GM19324 (cell line): ENCODE data around the gene FAU.
"Not testable (repeated sequence)": the region's sequence is repeated elsewhere in the genome, so short reads cannot be mapped to it uniquely, and the experiment has no call there.

ENCODE experiments used
- ATAC-seq: cut with Tn5 transposase; IDR thresholded peaks from one replicate; pipeline ENCODE4 v1.9.1; 2021; ENCODE audit warnings: mild to moderate bottlenecking, moderate library complexity; ENCODE audit not compliant: unreplicated experiment, low FRiP score

FAU gene

DNA sequence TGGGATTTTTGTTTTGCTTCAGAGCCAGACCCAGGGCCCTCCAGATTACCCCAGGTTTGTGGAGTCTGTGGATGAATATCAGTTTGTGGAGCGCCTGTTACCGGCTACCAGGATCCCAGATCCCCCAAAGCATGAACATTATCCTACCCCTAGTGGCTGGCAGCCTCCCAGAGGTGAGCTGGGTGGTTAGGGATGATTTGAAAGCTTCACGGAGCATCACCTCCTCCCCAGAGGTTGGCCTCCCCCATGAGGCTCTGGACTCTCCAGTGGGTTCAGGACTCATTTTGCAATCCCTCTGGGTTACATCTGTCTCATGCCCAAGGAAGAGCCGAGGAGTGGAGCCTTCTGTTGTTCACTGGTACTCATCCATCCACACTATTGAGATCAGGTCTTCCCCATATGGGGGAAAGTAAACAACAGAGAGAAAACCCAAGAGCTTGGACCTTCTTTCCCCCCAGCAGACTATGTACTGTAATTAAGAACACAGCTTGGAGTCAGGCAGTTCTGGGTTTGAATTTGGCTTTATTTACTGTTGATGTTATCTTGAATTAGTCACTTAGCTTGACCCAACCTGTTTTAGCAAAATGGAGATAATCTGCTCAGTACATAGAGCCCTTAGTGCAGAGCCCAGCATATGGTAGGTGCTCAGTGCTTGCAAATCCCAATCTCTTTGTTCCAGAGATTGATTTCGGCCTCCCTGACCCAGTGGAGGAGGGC lies 2.7 kb upstream of the FAU start:
- ATAC-seq = no peak

DNA sequence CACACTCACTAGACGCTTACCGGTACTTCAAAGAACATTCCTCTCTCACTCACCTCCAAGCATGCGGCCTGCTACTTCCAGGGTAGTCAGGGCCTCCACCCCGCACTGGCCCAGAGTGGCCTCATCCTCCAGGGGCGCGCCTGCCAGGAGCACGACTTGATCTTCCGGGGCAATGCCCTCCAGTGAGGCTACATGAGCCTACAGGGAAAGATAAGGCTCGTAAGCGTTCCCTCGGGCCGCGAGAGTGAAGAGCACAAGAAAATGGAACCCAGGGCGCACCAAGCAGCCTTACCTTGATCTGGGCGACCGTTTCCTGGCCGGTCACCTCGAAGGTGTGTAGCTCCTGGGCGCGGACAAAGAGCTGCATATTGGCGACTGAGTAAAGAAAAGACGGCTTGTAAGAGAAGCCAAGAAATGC lies 478 bp downstream of the FAU start:
- ATAC-seq = no peak

DNA sequence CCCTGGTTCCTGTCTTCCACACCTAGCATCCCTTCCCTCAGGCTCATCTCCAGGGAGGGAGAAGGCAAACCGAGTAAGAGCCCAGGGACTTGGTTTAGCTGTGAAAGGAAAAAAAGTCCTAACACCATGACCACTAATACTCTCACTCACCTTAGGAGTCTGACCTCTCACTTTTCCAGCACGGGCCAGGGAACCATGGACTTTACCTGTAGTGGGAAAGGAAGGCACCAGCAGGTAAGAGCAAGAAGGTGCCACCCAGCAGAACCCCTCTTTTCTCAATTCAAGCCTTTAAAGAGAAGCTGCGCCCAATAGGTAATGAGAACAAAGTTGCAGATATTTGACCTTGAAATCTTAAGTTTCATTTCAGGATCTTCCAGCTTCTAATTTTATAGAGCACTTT lies 1.1 kb downstream of the FAU start:
- ATAC-seq = no peak

DNA sequence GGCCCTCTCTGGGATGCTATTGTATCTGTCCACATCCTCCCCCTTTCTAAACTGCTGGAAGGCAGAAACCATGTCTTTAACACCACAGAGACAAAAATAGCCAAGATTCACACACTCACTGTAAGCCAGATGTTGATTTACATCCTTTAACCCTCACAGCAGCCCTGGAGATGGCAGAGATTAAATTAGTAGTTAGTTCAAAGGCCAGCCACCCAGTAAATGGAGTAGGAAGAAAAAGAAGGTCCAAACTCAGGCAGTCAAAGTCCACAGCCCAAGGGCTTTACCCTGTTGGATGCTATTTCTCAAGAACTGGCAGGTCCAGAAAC lies 2.3 kb downstream of the FAU start:
- no peak for ATAC-seq

DNA sequence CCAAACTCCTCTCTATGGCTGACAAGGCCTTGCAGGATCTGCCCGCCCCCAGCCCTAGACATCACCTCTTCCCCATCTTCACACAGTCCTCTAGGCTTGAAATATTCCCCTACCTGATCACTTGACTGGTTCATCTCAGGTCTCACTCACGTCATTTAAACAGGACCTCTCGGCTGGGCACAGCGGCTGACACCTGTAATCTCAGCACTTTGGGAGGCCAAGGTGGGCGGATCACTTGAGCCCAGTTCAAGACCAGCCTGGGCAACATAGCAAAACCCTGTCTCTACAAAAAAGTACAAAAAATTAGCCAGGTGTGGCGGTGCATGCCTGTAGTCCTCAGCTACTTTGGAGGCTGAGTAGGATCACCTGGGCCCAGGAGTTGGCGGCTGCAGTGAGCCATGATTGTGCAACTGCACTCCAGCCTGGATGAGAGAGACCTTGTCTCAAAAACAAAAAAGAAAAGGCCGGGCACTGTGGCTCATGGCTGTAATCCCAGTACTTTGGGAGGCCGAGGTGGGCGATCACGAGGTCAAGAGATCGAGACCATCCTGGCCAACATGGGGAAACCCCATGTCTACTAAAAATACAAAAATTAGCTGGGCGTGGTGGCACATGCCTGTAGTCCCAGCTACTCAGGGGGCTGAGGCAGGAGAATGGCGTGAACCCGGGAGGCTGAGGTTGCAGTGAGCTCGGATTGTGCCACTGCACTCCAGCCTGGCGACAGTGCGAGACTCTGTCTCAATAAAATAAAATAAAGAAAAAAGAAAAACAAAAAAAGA lies 2.9 kb downstream of the FAU start:
- ATAC-seq = not testable (repeated sequence)

DNA sequence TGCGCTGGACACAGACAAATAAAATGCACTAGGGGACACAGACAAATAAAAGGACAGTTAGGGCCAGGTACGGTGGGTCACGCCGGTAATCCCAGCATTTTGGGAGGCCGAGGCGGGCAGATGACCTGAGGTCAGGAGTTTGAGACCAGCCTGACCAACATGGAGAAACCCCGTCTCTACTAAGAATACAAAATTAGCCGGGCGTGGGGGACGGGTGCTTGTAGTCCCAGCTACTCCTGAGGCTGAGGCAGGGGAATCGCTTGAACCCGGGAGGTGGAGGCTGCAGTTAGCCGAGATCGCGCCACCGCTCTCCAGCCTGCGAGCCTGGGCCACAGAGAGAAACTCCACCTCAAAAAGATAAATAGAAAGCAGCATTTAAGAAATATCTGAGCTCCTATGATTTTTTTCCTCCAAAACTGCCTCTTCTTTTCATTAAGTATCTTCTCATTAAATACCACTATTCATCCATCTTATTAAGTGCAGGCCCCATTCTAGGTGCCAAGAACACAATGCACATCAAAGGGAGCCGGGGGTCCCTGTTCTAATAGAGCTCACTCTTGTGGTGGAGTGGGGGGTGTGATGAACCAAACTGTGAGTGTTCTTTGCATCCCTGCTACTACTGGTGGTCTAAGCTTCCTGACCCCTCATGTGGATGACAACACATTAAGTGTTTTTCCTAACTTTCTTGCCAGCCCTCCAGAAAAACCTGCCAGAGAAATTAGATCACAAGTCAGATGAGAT lies 3.7 kb downstream of the FAU start:
- no peak for ATAC-seq

DNA sequence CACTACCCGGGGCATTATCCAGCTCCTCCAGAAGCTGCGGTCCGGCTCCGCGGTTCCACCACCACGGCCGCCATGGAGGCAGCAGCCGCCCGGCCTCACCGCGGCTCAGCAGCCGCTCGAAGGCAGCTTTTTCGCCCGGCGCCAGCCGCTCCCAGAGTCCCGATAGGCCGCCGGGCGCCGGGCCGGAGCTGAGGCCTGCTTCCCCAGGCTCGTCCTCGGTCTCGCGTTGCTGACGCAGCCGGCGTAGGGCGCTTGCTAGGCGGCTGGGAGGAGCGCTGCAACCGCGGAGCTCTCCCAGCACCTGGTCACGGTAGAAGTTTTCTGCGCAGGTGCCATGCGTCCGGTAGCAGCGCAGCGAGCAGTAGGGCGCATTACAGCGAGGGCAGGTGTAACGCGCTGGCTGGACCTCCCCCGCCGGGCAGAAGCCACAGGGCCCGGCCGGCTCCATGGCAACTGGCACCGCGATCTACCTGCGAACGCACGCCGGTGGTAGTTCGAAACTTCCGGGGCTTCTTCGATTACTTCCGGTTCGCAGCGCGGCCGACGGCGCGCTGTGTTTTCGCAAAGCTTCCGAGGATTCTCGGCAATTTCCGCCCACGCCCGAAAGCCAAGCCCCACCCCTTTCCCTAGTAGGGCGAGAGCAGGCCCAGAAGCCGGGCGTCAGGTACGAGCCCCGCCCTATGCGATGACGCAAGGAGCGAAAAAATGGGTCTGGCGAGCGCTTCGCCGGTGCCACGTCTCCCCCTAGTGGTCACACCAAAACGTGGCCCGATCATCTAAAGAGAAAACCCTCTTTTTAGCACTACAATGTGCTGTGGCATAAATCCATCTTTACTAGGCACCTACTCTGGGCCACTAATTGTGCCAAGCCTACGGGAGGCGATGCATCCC lies 4.5 kb downstream of the FAU start, which contains the start of gene ZNHIT2:
ZNHIT2 (minus strand) TSS at position 496 of the 891 bp plus-strand sequence; CDS start at position 448, 48 bp downstream.
- peak; percentile 71 for ATAC-seq

DNA sequence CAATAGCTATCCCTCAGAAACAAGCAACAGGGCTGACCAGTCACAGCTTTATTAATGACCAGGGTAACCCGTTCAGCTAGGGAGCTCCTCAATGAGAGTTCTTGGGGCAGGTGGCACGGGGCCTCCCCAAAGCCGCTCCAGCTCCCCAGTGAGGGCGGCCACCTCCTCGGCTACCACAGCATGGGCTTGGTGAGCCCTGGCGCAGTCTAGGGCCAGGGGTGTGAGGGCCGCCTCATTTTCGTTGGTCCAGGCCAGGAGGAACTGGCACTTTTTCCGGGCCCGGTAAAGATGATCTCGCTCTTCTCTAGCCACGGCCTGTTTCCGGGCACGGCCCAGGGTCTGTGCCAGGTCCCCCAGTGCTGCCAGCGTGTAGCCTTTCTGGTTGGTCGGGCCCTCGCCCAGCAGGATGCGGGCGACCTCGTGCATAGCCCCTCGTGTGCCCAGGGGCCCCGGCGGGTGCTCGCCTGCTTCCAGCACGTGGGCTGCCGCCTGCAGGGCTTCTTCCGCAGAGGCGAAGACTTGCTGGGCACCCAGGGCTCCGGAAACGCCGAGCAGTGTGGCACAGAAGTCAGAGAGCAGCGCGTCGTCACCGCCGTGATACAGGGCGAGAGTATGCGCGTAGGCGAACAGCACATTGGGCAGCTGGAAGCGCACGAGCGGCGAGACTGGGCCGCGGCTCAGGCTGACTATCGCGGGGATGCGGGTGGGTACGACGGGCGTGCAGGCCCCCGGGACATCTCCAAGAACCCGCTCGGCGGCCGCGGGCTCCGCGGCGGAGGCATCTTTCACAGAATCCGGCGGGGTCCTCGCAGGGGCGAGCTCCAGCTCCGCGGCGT lies 5.3 kb downstream of the FAU start:
- peak; percentile 3 for ATAC-seq

DNA sequence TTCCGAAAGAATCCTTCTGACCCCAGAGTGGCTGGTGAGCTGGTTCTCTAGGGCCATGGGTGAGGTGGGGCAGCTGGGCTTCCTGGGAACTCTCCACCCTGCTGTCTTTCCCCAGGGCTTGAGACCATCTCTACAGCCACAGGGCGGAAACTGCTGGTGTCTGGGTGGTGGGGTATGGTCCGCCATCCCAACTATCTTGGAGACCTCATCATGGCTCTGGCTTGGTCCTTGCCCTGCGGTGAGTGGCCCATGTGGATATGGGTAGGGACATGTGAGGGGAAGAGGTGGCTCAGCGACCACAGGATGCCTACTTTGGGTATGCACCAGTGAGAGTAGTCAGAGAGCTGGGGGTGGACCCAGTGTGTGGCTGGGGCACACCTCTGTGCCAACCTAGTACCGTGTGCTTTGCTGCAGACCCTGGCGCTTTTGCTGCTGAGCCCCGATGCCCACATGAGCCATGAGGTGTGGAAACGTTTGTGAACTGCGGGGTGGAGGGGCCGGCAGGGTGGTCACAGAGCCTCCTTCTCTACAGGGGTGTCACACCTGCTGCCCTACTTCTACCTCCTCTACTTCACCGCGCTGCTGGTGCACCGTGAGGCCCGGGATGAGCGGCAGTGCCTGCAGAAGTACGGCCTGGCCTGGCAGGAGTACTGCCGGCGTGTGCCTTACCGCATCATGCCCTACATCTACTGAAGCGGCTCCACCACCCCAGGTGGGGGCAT lies 6.4 kb downstream of the FAU start:
- no peak for ATAC-seq

DNA sequence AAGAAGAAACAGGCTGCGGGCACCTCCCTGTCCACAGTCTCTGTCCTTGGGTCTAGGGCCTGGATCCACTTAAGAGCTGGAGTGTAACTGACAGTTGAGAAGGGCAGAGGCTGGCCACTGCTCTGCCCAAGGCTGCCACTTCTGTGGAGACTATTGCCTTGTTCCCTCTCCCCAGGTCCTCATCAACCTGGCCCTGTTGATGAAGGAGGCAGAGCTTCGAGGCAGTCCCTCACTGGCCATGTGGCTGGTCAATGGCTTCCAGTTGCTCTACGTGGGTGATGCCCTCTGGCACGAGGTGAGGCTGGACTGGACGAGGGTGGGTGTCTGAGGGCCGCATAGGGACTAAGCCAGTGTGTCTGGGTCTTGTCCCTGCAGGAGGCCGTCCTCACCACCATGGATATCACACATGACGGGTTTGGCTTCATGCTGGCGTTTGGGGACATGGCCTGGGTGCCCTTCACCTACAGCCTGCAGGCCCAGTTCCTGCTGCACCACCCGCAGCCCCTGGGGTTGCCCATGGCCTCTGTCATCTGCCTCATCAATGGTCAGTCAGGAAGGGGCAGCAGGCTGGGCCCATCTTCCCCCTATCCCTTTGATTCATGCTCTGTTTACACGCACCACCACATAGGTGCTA lies 7.3 kb downstream of the FAU start:
- no peak for ATAC-seq

DNA sequence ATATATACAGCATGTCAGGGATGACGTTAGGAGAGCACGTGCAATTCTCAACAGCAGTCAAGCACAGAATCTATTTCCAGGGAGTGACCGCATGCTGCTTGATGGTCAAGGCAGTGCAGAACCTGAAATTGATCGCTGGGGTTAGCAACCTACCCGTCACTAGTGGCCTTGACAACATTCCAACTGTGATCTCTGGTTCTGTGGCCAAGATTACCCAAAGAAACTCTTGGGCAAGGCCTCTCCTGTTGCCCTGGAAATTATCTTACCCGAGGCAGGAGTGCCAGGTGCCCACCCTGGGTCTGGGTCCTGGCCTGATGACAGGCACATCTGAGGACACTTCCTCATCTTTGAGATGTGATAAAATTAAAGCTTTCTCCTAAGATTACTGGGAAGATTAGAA lies 8.1 kb downstream of the FAU start:
- ATAC-seq = no peak

DNA sequence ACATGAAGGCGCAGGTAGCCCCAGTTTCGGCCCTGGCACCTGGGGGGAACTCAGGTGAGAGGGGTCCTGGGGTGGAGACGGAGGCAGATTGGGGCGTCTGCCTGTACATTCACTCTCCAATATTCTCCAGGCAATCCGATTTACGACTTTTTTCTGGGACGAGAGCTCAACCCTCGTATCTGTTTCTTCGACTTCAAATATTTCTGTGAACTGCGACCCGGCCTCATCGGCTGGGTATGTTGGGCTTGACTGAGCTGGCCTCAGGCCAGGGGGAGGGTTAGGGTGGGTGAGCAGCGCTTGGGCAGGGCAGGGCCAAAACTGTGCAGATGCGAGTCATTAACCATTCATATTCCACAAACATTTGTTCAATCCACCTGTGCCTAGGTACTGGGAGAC lies 8.6 kb downstream of the FAU start:
- ATAC-seq = no peak

DNA sequence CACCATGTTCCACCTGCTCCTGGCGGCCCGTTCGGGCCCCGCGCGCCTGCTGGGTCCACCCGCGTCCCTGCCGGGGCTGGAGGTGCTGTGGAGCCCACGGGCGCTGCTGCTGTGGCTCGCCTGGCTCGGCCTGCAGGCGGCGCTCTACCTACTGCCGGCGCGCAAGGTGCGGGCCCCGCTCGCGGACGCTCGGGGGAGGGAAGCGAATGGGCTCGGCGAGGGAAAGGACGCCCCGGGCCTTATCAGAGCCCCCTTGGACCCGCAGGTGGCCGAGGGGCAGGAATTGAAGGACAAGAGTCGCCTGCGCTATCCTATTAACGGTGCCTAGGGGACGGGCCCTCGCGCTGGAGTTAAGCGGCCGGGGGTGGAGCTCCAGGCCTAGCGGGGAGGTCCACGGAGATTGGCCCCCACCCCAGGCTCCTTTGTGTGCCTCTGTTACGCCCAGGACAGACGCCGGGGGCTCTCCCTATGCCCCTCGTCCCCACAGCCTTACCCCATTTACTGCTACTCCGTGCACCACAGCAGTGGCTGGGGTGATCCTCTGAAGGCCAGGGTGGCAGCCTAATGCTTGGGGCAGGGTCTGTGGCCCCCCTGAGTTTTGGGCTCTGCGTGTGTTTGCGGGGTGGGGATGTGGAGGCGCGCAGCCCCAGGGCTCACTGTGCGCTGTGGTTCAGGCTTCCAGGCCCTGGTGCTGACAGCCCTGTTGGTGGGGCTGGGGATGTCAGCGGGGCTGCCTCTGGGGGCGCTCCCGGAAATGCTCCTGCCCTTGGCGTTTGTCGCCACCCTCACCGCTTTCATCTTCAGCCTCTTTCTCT lies 9.2 kb downstream of the FAU start:
- ATAC-seq = no peak

DNA sequence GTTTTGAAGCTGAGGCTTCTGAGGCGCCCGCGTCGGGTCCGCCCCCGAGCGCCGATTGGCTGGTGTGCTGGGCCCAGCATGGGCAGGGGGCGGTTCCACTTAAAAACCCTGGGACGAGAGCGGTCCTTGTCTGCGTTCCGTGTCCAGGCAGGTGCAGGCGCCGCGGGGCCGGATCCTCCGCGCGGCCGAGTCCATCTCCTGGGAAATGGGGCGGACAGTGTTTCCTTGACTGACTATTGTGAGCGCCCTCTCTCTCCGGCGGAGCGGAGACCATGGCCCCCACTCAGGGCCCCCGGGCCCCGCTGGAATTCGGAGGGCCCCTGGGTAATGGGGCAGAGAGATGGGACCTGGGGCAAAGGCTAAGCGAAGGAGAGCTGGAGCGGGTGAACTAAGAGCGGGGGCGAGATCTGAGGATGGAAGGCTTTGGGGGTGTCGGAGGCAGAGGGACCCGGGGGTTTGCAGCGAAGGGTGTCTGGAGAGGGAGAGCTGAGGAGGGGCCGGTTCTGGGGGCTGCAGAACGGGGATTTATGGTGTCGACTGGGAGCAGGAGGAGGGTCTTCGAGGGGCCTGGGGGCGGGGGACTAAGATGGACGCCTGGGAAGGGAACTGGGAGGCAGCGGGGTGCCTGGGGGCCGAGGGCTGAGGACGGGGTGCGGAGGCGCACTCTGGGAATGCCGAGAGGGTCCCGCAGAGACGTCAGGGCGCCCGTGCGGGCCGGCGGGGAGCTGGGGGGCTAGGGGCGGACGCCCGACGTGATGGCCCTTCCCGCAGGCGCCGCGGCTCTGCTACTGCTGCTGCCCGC lies 10.0 kb downstream of the FAU start, which contains the start of gene TM7SF2:
TM7SF2 (plus strand) TSS at position 129 of the 802 bp plus-strand sequence; CDS start at position 273, 144 bp downstream.
- peak; percentile 54 for ATAC-seq

DNA sequence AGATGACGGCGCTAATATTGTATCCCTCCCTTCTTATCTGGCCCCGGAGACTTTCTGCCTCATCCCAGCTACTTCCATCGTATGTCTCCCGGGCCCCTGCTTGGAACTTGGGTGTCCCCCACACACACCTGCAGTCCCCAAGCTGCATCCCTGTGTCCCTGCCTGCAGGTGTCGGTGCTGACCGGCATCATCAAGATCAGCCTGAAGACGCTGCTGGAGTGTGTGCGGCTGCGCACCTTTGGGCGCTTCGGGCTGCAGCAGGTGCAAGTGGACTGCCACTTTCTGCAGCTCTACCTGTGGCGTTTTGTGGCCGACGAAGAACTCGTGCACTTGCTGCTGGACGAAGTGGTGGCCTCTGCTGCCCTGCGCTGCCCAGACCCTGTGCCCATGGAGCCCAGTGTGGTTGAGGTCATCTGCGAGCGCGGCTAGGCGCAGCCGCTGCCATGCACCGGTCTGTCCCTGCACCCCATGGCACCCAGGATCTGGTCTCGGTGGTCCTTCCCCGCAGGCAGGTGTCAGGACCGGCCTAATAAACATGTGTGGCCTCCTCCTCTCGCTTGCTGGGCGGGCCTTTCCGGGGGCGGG lies 10.7 kb downstream of the FAU start:
- no peak for ATAC-seq

DNA sequence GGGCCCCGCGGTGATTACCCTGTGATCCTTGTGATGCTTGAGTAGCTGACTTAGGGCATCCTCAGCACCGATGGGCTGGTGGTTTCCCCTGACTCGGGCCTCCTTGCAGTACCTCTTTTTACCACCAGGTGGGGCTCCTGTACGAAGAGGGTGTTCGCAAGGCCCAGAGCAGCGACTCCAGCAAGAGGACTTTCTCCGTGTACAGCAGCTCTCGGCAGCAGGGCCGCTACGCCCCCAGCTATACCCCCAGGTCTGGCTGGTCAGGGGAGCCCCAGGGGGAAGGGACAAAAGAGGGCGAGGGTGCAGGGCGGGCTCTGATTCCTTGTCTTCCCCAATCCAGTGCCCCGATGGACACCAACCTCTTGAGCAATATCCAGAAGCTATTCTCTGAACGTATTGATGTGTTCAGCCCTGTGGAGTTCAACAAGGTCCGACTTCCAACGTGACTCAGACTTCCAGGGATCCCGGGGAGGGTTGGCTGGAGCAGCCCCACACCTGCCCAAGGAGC lies 11.5 kb downstream of the FAU start:
- no peak for ATAC-seq
